Immature natural killer cell (primary cell): ENCODE results near the gene CHKB. TPM values are rescaled to one million over a fixed set of nuclear protein-coding genes. Genes with fewer than 3 reads are reported as not detected.

Experiments
- DNase-seq, 3 donors: peaks; one replicate each; pipeline ENCODE4 v3.0.0; 2022; ENCODE audit warnings: mixed read lengths in 1 of 3
- H3K27ac Mint-ChIP-seq, 6 donors: one replicate each; pipeline ENCODE4 v1.8.0; 2020; ENCODE audit warnings: mixed read lengths in 6 of 6, mild to moderate bottlenecking in 5 of 6, inconsistent platforms in 4 of 6, moderate library complexity in 3 of 6
- H3K27me3 Mint-ChIP-seq, 3 donors: one replicate each; pipeline ENCODE4 v1.8.0; 2020 to 2021; ENCODE audit warnings: low read depth in 3 of 3, mild to moderate bottlenecking in 3 of 3, mixed read lengths in 3 of 3, moderate library complexity in 3 of 3, inconsistent platforms in 1 of 3
- H3K36me3 Mint-ChIP-seq, 3 donors: one replicate each; pipeline ENCODE4 v1.8.0; 2020; ENCODE audit warnings: mixed read lengths in 3 of 3, inconsistent platforms in 2 of 3, mild to moderate bottlenecking in 2 of 3
- H3K4me1 Mint-ChIP-seq, 2 donors: one replicate each; pipeline ENCODE4 v1.8.0; 2020; ENCODE audit warnings: inconsistent platforms in 2 of 2, mild to moderate bottlenecking in 2 of 2, mixed read lengths in 2 of 2, moderate library complexity in 1 of 2
- H3K4me3 Mint-ChIP-seq, 5 donors: one replicate each; pipeline ENCODE4 v1.8.0; 2020; ENCODE audit warnings: mild to moderate bottlenecking in 5 of 5, mixed read lengths in 5 of 5, inconsistent platforms in 3 of 5, moderate library complexity in 3 of 5
- H3K9me3 Mint-ChIP-seq, 6 donors: one replicate each; pipeline ENCODE4 v1.8.0; 2020; ENCODE audit warnings: mild to moderate bottlenecking in 6 of 6, mixed read lengths in 6 of 6, inconsistent platforms in 4 of 6, moderate library complexity in 3 of 6
- polyA plus RNA-seq, 3 donors: library from polyadenylated mRNA; unstranded; fragments of 300-500 nt; fragmentation: Illumina TruSeq; gene quantifications; one replicate each; pipeline ENCODE4 v1.2.3, GENCODE V29; 2021

The CHKB gene
- polyA plus RNA-seq = 10 to 100 TPM; 44.0 to 51.3 (median 49.4) TPM

- no peaks in the 10 kb centered on the region for H3K9me3 Mint-ChIP-seq
- peak within 1 kb of the TSS; percentile 86 to 94 (median 93) for H3K4me3 Mint-ChIP-seq
- H3K27ac Mint-ChIP-seq = peak within 1 kb of the TSS; percentile 83 to 97 (median 93)
- peaks cover 8 to 28% of the 10 kb centered on the region in 2 donors for H3K4me1 Mint-ChIP-seq
- peaks cover 0 to 3% (median 3%) of the 10 kb centered on the region in 3 donors for H3K36me3 Mint-ChIP-seq
- DNase-seq = peak; percentile 99
- peaks cover 0 to 7% (median 4%) of the 10 kb centered on the region in 3 donors for H3K27me3 Mint-ChIP-seq
Measured at GRCh38 chr22:50582493-50583293, at the start of gene CHKB. Gene CHKB, minus strand, starts transcription at chr22:50582849. Its CDS starts 68 bp downstream, at chr22:50582781.

- Mint-ChIP-seq H3K27me3 (peaks cover 9 to 15% (median 12%) of the 10 kb centered on the region in 3 donors), H3K27ac (peak overlapping the region in 4 of 6 donors; percentile 74 to 93 (median 82)), H3K4me1 (peaks cover 20 to 22% of the 10 kb centered on the region in 2 donors), H3K9me3 (no peaks in the 10 kb centered on the region), H3K36me3 (no peaks in the 10 kb centered on the region), H3K4me3 (no peak overlapping the region)
- no peak for DNase-seq
Measured at GRCh38 chr22:50630376-50630775, 47.7 kb upstream of the CHKB start.

GRCh38 chr22:50628543-50629134 is 46.0 kb upstream of the CHKB start:
- H3K27me3 Mint-ChIP-seq = peaks cover 9 to 15% (median 12%) of the 10 kb centered on the region in 3 donors
- peaks cover 22 to 23% of the 10 kb centered on the region in 2 donors for H3K4me1 Mint-ChIP-seq
- DNase-seq = peak; percentile 81 to 88 (median 85)
- peak overlapping the region; percentile 92 to 96 (median 94) for H3K27ac Mint-ChIP-seq
- H3K36me3 Mint-ChIP-seq = no peaks in the 10 kb centered on the region
- H3K4me3 Mint-ChIP-seq = peak overlapping the region; percentile 68 to 88 (median 78)
- H3K9me3 Mint-ChIP-seq = no peaks in the 10 kb centered on the region

GRCh38 chr22:50627642-50628542 is 45.2 kb upstream of the CHKB start, which contains the start of gene ARSA:
Gene ARSA, minus strand, starts transcription at chr22:50628152. Its CDS starts 373 bp downstream, at chr22:50627779.
- Mint-ChIP-seq H3K4me3 (peak within 1 kb of the TSS; percentile 68 to 88 (median 78)), H3K4me1 (peaks cover 22 to 23% of the 10 kb centered on the region in 2 donors), H3K9me3 (no peaks in the 10 kb centered on the region), H3K27me3 (peaks cover 9 to 15% (median 15%) of the 10 kb centered on the region in 3 donors), H3K36me3 (no peaks in the 10 kb centered on the region), H3K27ac (peak within 1 kb of the TSS; percentile 92 to 96 (median 94))
- peak; percentile 81 to 87 (median 85) for DNase-seq

GRCh38 chr22:50626850-50627641 is 44.4 kb upstream of the CHKB start:
- DNase-seq = no peak
- peak overlapping the region; percentile 65 to 76 (median 70) for H3K4me3 Mint-ChIP-seq
- H3K4me1 Mint-ChIP-seq = peaks cover 30 to 31% of the 10 kb centered on the region in 2 donors
- no peaks in the 10 kb centered on the region for H3K36me3 Mint-ChIP-seq
- peak overlapping the region in 5 of 6 donors; percentile 39 to 84 (median 64) for H3K27ac Mint-ChIP-seq
- no peaks in the 10 kb centered on the region for H3K9me3 Mint-ChIP-seq
- H3K27me3 Mint-ChIP-seq = peaks cover 9 to 15% (median 15%) of the 10 kb centered on the region in 3 donors

GRCh38 chr22:50626314-50626849 is 43.7 kb upstream of the CHKB start:
- no peak for DNase-seq
- Mint-ChIP-seq H3K27me3 (peaks cover 9 to 15% (median 15%) of the 10 kb centered on the region in 3 donors), H3K4me1 (peaks cover 37% of the 10 kb centered on the region in 2 donors), H3K4me3 (peak overlapping the region; percentile 35 to 73 (median 50)), H3K36me3 (no peaks in the 10 kb centered on the region), H3K9me3 (no peaks in the 10 kb centered on the region), H3K27ac (peak overlapping the region in 5 of 6 donors; percentile 39 to 79 (median 62))

GRCh38 chr22:50625568-50626313 is 43.1 kb upstream of the CHKB start:
- Mint-ChIP-seq H3K4me3 (no peak overlapping the region), H3K4me1 (peaks cover 43 to 44% of the 10 kb centered on the region in 2 donors), H3K27me3 (peaks cover 9 to 15% (median 15%) of the 10 kb centered on the region in 3 donors), H3K36me3 (no peaks in the 10 kb centered on the region), H3K9me3 (no peaks in the 10 kb centered on the region), H3K27ac (no peak overlapping the region)
- no peak for DNase-seq

GRCh38 chr22:50625131-50625567 is 42.5 kb upstream of the CHKB start:
- H3K36me3 Mint-ChIP-seq = no peaks in the 10 kb centered on the region

GRCh38 chr22:50624347-50625130 is 41.9 kb upstream of the CHKB start:
- H3K4me1 Mint-ChIP-seq = peaks cover 47 to 49% of the 10 kb centered on the region in 2 donors

More at GRCh38 chr22:50625131-50625567, 42.5 kb upstream of the CHKB start:
- H3K4me3 Mint-ChIP-seq = no peak overlapping the region
- peak overlapping the region in 1 of 6 donors; percentile 57 for H3K27ac Mint-ChIP-seq
- no peaks in the 10 kb centered on the region for H3K9me3 Mint-ChIP-seq
- DNase-seq = no peak
- H3K27me3 Mint-ChIP-seq = peaks cover 14 to 21% (median 15%) of the 10 kb centered on the region in 3 donors
- peaks cover 47 to 48% of the 10 kb centered on the region in 2 donors for H3K4me1 Mint-ChIP-seq

GRCh38 chr22:50622723-50623327 is 40.2 kb upstream of the CHKB start:
- Mint-ChIP-seq H3K9me3 (peaks cover 0 to 2% (median 0%) of the 10 kb centered on the region in 6 donors), H3K27ac (peak overlapping the region in 2 of 6 donors; percentile 26 to 96), H3K4me3 (peak overlapping the region in 1 of 5 donors; percentile 88)

More at GRCh38 chr22:50624347-50625130, 41.9 kb upstream of the CHKB start:
- H3K36me3 Mint-ChIP-seq = no peaks in the 10 kb centered on the region
- H3K9me3 Mint-ChIP-seq = peaks cover 0 to 2% (median 0%) of the 10 kb centered on the region in 6 donors
- peaks cover 11 to 21% (median 14%) of the 10 kb centered on the region in 3 donors for H3K27me3 Mint-ChIP-seq
- H3K27ac Mint-ChIP-seq = no peak overlapping the region
- DNase-seq = no peak
- no peak overlapping the region for H3K4me3 Mint-ChIP-seq

More at GRCh38 chr22:50622723-50623327, 40.2 kb upstream of the CHKB start:
- peaks cover 36 to 38% of the 10 kb centered on the region in 2 donors for H3K4me1 Mint-ChIP-seq
- H3K27me3 Mint-ChIP-seq = peaks cover 4 to 11% (median 7%) of the 10 kb centered on the region in 3 donors
- no peak for DNase-seq
- H3K36me3 Mint-ChIP-seq = no peaks in the 10 kb centered on the region
